Suprapubic skin (tissue), 4 donors: ENCODE measurements around the gene SP9. TPM values are rescaled to one million over a fixed set of nuclear protein-coding genes. Genes with fewer than 3 reads are reported as not detected.

ENCODE experiments used
- DNase-seq, 2 donors: peaks; one replicate each; pipeline ENCODE4 v3.0.0-alpha.2; 2019; ENCODE audit warnings: low spot score in 2 of 2
- H3K27ac ChIP-seq: fragments of 200-600 bp; sonication (generic); one replicate; pipeline ENCODE4 v1.5.1; 2019
- H3K27me3 ChIP-seq: fragments of 200-600 bp; sonication (generic); one replicate; pipeline ENCODE4 v1.5.1; 2019
- H3K36me3 ChIP-seq: fragments of 200-600 bp; sonication (generic); one replicate; pipeline ENCODE4 v1.5.1; 2019
- H3K4me1 ChIP-seq: fragments of 200-600 bp; sonication (generic); one replicate; pipeline ENCODE4 v1.5.1; 2019
- H3K4me3 ChIP-seq: fragments of 200-600 bp; sonication (generic); one replicate; pipeline ENCODE4 v1.5.1; 2019; ENCODE audit warnings: mild to moderate bottlenecking
- H3K9me3 ChIP-seq: fragments of 200-600 bp; sonication (generic); one replicate; pipeline ENCODE4 v1.5.1; 2019
- CTCF ChIP-seq, 2 donors: fragments of 200-600 bp in 1 of 2; fragments of 450-650 bp in 1 of 2; sonication (generic) in 1 of 2; IDR thresholded peaks; one replicate each; pipeline ENCODE4 v1.5.1; 2016 to 2019; ENCODE audit warnings: antibody characterized with exemption in 2 of 2, mild to moderate bottlenecking in 1 of 2, moderate library complexity in 1 of 2
- EP300 ChIP-seq: sonication (generic); formaldehyde crosslinking; IDR thresholded peaks from one replicate; pipeline ENCODE4 v1.6.1; 2017; ENCODE audit warnings: antibody characterized with exemption
- POLR2A ChIP-seq, 2 donors: fragments of 450-650 bp; IDR thresholded peaks; one replicate each; pipeline ENCODE4 v1.6.1; 2017; ENCODE audit warnings: antibody characterized with exemption in 2 of 2, mild to moderate bottlenecking in 2 of 2, moderate library complexity in 2 of 2
- POLR2AphosphoS5 ChIP-seq, 3 donors: sonication (generic); formaldehyde crosslinking; IDR thresholded peaks; one replicate each; pipeline ENCODE4 v1.6.1; 2017; ENCODE audit warnings: antibody characterized with exemption in 3 of 3
- WGBS: methylation state at CpG from one replicate; pipeline ENCODE4 v1.1.5; 2018; 5-methylcytosine and 5-hydroxymethylcytosine counted together
- total RNA-seq, 4 donors: library from RNA; depleted of rRNA; stranded (reverse); fragments of >200 nt; gene quantifications; one replicate each; pipeline ENCODE4 v1.1.0, GENCODE V29; 2016

Gene SP9
- total RNA-seq, 4 donors from 2014 or later, result 0.23 to 1.8 (median 0.44) TPM

- Histone ChIP-seq H3K4me1 (no peaks in the 10 kb centered on the region), H3K27me3 (no peaks in the 10 kb centered on the region), H3K36me3 (peaks cover 87% of the 10 kb centered on the region), H3K9me3 (no peaks in the 10 kb centered on the region), H3K27ac (no peak overlapping the region), H3K4me3 (no peak overlapping the region)
- 88% methylated on average over 2 of the region's 2 CpGs for WGBS
- no peak for DNase-seq
- TF ChIP-seq POLR2A (IDR thresholded peaks at IDR 0.05), result no peak
- no peak for TF ChIP-seq POLR2AphosphoS5 (IDR thresholded peaks at IDR 0.05)
- no peak for TF ChIP-seq EP300
- TF ChIP-seq CTCF (IDR thresholded peaks at IDR 0.05), result no peak
Measured at GRCh38 chr2:174376967-174377366, 42.2 kb downstream of the SP9 start.

GRCh38 chr2:174383796-174384195 lies 49.0 kb downstream of the SP9 start:
- Histone ChIP-seq H3K4me1 (no peaks in the 10 kb centered on the region), H3K27ac (no peak overlapping the region), H3K4me3 (no peak overlapping the region), H3K27me3 (no peaks in the 10 kb centered on the region), H3K36me3 (peaks cover 58% of the 10 kb centered on the region), H3K9me3 (no peaks in the 10 kb centered on the region)
- WGBS, result 81% methylated on average over 1 of the region's 1 CpG
- DNase-seq, result no peak
- TF ChIP-seq CTCF (IDR thresholded peaks at IDR 0.05) (no peak), POLR2AphosphoS5 (IDR thresholded peaks at IDR 0.05) (no peak), POLR2A (IDR thresholded peaks at IDR 0.05) (no peak), EP300 (no peak)

- no peak for TF ChIP-seq CTCF (IDR thresholded peaks at IDR 0.05)
- WGBS, result 99% methylated on average over 3 of the region's 3 CpGs
- Histone ChIP-seq H3K27ac (no peak overlapping the region), H3K4me3 (no peak overlapping the region), H3K27me3 (no peaks in the 10 kb centered on the region), H3K36me3 (peaks cover 52% of the 10 kb centered on the region), H3K4me1 (peaks cover 4% of the 10 kb centered on the region), H3K9me3 (no peaks in the 10 kb centered on the region)
- DNase-seq, result no peak
Measured at GRCh38 chr2:174385201-174385600, 50.4 kb downstream of the SP9 start.

Other genes starting within 250 kb of the SP9 start
- 10 to 100 TPM; 59.2 to 83.6 (median 75.9) TPM for gene OLA1, start 86.4 kb upstream of the SP9 start, total RNA-seq
- gene SCRN3, start 60.8 kb downstream of the SP9 start, total RNA-seq, result 10 to 100 TPM; 10.5 to 32.7 (median 23.5) TPM
- 10 to 100 TPM; 20.6 to 31.2 (median 26.0) TPM for gene GPR155, start 152.1 kb downstream of the SP9 start, total RNA-seq